Measurements from ENCODE around the gene NSD1.
"Not testable (repeated sequence)": the region's sequence is repeated elsewhere in the genome, so short reads cannot be mapped to it uniquely, and the experiment has no call there.

NSD1 gene

DNA sequence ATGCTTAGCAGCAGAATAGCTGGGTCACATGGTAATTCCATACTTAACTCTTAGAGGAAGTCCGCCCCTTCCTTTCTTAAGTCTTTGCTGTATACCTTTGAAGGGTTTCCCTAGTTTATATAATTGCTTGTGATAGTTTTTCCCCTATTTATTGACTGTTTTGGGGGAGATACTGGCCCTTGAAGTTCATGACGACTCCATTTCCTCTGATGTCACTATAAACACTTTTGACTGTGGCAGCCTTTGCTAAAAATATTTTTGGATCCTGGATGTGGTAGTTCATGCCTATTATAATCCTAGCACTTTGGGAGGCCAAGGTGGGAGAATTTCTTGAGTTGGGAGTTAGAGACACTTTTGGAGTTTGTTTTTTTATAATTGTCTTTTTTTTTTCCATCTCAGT lies 38.4 kb downstream of the NSD1 start:
- in situ Hi-C loops (cut with MboI; ENCODE audit: low sequenced_read_pairs): no loop called here

DNA sequence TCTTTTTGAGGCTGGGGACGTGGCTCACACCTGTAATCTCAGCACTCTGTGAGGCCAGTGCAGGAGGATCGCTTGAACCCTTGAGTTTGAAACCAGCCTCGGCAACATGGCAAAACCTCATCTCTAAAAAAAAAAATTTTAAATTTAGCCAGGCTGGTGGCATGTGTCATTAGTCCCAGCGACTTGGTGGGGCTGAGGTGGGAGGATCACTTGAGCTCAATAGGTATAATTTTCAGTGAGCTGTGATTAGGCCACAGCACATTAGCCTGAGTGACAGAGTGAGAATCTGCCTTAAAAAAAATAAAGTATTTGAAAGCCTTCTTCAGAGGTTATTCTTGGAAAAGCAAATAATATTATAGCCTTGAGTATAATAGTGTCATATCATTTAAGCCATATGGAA lies 41.8 kb downstream of the NSD1 start:
- in situ Hi-C loops (cut with MboI; ENCODE audit: low sequenced_read_pairs): no loop called here

DNA sequence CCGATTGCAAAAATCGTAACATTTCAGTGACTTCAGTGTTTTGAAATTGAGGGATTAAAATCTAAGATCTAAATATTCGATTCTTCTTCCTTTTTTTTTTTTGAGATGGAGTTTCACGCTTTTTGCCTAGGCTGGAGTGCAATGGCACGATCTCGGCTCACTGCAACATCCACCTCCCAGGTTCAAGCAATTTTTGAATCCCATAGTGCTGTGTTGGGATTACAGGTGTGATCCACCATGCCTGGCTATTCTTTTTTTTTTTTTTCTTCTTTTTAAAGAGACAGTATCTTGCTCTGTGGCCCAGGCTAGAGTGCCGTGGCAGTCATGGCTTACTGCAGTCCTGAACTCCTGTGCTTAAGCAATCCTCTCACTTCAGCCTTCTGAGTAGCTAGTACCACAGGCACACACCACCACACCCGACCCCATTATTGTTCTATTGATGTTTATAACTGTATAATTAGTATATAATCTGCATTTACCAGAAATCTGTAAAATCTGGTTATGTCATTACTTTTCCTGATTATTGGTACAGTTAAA lies 42.7 kb downstream of the NSD1 start:
- in situ Hi-C loops (cut with MboI; ENCODE audit: low sequenced_read_pairs): no loop called here

DNA sequence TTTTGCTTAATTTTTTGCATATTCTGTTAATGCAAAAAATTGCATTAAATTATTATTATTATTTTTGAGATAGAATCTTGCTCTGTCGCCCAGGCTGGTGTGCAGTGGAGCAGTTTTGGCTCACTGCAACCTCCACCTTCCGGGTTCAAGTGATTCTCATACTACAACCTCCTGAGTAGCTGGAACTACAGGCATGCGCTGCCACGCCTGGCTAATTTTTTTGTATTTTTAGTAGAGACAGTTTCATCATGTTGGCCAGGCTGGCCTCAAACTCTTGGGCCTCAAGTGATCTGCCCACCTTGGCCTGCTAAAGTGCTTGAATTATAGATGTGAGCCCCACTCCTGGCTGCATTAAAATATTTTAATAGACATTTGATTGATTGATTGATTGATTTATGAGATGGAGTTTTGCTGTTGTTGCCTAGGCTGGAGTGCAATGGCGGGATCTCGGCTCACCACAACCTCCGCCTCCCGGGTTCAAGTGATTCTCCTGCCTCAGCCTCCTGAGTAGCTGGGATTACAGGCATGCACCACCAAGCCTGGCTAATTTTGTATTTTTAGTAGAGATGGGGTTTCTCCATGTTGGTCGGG lies 44.4 kb downstream of the NSD1 start:
- in situ Hi-C loops (cut with MboI; ENCODE audit: low sequenced_read_pairs): not testable (repeated sequence)

DNA sequence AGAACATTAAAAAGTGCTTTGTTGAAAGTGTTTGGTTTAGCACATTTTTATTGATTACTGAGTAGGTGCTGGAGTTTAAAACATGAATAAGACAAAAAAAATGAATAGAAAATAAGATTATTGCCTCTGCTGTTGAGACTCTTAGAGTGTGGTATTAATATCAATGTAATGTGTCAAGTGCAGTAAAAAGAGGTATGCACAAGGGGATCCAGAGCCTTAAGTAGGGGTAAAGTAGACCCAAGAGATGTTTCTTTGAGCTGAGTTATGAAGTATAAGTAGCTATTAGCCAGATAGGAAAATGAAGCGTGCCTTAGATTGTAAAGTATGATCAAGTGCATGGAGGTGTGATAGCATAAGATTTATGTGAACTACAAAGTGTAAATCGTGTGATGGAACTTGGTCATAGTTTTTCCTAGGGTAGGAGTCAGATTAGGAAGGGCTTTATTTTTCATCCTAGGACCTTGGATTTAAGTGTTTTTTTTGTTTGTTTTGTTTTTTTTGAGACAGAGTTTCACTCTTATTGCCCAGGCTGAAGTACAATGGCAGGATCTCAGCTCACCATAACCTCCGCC lies 45.2 kb downstream of the NSD1 start:
- in situ Hi-C loops (cut with MboI; ENCODE audit: low sequenced_read_pairs): no loop called here

DNA sequence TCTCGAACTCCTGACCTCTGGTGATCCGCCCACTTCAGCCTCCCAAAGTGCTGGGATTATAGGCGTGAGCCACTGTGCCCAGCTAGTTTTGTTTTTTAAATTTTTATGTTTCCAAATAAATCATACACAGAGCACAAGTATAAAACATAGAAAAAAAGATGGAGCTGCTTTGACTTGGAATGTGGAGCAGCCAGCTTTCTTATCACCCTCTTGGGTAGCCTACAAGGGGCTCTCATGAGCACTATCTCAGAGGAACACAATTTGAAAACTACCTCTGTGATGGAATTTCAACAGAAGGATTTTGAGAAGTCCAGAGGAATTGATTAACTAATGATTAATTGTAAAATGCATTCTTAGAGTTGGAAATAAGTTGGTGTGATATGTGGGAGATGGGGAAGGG lies 45.9 kb downstream of the NSD1 start:
- in situ Hi-C loops (cut with MboI; ENCODE audit: low sequenced_read_pairs): no loop called here

DNA sequence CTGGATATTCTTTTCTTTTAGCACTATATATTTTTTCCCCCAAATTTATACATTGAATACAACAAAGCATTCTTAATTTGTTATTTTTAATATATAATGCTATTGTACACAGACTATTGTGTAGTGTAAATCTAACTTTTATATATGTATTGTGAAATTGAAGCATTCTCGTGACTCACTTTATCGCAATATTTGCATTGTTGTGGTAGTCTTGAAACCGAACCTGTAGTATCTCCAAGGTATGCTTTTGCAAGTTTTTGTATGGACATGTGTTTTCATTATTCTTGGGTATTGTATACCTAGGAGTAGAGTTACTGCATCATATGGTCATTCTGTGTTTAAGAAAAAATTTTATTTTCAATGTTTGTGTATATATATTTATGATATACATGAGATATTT lies 49.6 kb downstream of the NSD1 start:
- in situ Hi-C loops (cut with MboI; ENCODE audit: low sequenced_read_pairs): no loop called here

DNA sequence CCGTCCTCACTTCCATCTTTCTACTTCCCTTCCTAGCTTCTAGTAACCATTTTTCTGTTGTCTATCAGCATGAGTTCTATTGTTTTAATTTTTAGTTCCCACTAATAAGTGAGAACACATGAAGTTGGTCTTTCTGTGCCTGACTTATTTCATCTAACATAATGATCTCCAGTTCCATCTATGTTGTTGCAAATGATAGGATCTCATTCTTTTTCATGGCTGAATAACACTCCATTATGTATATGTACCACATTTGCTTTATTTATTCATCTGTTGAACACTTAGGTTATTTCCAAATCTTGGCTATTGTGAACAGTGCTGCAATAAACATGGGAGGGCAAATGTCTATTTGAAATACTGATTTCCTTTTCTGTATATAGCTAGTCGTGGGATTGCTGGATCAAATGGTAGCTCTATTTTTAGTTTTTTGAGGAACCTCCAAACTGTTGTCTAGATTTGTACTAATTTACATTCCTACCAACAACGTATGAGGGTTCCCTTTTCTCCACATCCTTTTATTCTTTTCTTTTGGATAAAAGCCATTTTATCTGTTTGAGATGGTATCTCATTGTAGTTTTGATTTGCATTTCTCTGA lies 50.3 kb downstream of the NSD1 start:
- in situ Hi-C loops (cut with MboI; ENCODE audit: low sequenced_read_pairs): no loop called here

DNA sequence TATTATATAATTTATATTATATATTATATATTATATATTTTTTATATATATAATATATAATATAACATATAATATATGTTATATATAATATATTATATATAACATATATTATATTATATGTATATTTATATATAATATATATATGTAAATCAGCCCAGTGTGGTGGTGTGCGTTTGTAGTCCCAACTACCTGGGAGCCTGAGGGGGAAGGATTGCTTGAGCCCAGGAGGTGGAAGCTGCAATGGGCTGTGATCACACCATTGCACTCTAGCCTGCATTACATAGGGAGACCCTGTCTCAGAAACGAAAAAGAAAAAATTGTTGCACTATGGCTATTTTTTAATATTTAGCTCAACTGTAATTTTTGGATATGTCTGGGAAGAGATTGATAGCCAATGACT lies 52.4 kb downstream of the NSD1 start:
- in situ Hi-C loops (cut with MboI; ENCODE audit: low sequenced_read_pairs): no loop called here

DNA sequence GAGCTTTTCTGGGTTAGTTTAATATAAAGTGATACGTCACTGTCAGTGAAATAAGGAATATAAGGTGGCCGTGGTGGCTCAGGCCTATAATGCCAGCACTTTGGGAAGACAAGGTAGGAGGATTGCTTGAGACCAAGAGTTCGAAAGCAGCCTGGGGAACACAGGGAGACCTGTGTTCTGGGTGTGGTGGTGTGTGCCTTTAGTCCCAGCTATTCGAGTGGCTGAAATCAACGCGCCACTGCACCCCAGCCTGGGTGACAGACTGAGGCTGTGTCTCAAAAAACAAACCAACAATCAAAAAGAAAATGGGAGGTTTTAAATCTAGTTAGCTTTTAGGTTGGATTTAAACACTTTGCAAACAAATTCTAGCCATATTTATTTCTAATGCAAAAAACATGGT lies 53.1 kb downstream of the NSD1 start:
- in situ Hi-C loops (cut with MboI; ENCODE audit: low sequenced_read_pairs): no loop called here

DNA sequence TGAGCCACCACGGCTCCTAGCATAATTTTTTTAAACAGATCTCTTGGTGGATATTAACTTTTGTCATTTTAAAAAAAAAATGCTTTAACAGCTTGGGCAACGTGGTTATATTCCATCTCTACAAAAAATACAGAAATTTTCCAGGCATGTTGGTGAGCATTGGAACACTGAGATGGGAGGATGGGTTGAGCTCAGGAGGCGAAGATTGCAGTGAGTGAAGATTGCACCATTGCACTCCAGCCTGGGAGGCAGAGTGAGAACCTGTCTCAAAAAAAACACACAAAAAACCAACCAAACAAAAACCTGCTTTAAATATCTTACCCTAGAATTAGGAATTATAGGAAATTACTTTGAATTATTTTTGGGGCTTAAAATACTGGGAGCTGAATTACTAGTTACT lies 55.2 kb downstream of the NSD1 start:
- in situ Hi-C loops (cut with MboI; ENCODE audit: low sequenced_read_pairs): no loop called here

DNA sequence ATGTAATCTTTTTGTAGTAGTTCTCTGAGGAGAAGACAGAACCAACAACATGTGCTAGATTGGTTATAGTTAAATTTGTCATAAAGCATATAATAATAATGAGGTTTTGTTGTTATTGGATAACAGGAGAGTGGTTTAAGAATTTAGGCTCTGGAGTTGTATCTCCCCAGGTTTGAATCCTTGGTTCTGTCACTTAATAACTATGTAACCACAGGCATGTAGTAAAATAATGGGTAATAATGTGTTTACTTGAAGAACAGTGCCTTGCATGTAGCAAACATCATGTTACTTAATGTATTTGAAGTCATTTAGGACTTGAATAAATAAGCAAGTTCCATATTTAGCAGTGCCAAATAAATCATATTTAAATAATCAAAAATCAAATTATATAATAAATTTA lies 55.8 kb downstream of the NSD1 start:
- in situ Hi-C loops (cut with MboI; ENCODE audit: low sequenced_read_pairs): no loop called here

DNA sequence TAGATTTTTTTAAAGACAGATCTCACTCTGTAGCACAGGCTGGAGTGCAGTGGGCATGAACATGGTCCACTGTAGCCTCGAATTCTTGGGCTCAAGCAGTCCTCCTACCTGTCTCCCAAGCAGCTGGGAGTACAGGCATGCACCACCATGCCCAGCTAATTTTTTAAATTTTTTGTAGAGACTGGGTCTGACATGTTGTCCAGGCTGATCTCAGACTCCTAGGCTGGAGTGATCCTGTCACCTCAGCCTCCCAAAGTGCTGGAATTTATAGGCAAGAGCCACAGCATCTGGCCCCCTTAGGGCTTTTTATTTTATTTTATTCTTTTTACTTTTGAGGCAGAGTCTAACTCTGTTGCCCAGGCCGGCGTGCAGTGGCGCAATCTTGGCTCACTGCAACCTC lies 56.4 kb downstream of the NSD1 start:
- in situ Hi-C loops (cut with MboI; ENCODE audit: low sequenced_read_pairs): no loop called here

DNA sequence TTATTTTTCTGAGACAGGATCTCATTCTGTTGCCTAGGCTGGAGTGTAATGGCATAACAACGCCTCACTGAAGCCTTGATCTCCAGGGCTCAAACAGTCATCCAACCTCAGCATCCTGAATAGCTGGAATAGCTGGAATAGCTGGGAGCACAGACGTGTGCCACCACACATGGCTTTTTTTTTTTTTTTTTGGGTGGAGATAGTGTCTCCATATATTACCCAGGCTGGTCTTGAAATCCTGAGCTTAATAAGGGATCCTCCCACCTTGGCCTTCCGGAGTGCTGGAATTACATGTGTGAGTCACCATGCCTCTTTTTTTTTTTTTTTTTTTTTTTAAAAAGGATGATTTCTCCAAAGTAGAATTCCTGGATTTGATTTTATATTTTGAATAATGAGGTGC lies 60.7 kb downstream of the NSD1 start:
- in situ Hi-C loops (cut with MboI; ENCODE audit: low sequenced_read_pairs): no loop called here

DNA sequence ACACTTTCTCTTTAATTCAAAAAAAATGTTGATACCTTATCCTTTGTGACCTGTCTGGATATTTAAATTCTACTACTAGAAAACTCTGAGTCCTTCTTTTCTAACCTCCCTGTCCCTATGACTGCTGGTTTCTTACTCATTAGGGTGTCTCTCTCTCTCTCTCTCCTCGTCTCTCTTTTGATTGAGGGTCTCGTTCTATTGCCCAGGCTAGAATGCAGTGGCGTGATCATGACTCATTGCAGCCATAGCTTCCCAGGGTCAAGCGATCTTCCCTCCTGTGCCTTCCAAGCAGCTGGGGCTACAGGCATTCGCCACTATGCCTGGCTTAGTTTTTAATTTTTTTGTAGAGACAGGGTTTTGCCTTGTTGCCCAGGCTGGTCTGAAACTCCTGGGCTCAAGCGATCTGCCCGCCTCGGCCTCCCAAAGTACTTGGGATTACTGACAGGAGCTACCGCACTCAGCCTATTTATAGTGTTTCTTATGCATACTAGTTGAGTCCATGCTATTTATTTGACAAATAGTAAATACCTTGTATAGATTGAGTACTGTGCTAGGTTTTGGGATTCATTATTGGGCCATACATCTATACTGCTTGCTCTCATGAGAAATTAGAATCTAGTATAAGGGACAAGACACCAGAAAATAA lies 61.9 kb downstream of the NSD1 start:
- in situ Hi-C loops (cut with MboI; ENCODE audit: low sequenced_read_pairs): no loop called here

DNA sequence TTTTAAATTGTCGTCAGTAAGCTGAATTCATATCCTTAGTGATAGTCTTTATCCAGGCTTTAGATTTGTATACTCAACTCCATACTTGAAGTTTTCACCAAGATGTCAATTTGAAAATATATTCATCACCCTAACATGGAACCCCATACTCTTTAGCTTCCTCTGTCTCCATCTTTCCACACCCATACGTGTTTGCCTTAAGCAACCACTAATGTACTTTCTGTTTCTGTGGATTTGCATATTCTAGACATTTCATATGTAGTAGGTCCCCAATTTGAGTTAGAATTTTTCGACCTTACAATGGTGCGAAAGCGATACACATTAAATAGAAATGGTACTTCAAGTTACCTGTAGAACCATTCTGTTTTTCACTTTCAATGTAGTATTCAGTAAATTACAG lies 65.2 kb downstream of the NSD1 start:
- in situ Hi-C loops (cut with MboI; ENCODE audit: low sequenced_read_pairs): no loop called here

DNA sequence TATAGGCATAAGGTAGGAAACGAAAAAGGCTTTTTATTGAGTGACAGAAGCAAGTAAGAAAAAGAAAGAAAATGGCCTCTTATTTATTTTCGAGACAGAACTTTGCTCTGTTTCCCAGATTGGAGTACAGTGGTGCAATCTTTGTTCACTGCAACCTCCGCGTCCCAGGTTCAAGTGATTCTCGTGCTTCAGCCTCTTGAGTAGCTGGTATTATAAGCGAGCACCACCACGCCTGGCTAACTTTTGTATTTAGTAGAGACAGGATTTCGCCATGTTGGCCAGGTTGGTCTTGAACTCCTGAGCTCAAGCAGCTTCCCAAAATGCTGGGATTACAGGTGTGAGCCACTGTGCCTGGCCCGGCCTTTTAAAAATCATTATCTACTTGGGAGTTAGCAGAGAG lies 70.7 kb downstream of the NSD1 start:
- in situ Hi-C loops (cut with MboI; ENCODE audit: low sequenced_read_pairs): no loop called here

DNA sequence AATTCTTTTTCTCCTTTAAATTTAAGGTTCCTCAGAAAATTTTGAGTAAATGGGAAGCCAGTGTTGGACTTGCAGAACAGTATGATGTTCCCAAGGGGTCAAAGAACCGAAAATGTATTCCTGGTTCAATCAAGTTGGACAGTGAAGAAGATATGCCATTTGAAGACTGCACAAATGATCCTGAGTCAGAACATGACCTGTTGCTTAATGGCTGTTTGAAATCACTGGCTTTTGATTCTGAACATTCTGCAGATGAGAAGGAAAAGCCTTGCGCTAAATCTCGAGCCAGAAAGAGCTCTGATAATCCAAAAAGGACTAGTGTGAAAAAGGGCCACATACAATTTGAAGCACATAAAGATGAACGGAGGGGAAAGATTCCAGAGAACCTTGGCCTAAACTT lies 76.0 kb downstream of the NSD1 start:
- in situ Hi-C loops (cut with MboI; ENCODE audit: low sequenced_read_pairs): no loop called here

DNA sequence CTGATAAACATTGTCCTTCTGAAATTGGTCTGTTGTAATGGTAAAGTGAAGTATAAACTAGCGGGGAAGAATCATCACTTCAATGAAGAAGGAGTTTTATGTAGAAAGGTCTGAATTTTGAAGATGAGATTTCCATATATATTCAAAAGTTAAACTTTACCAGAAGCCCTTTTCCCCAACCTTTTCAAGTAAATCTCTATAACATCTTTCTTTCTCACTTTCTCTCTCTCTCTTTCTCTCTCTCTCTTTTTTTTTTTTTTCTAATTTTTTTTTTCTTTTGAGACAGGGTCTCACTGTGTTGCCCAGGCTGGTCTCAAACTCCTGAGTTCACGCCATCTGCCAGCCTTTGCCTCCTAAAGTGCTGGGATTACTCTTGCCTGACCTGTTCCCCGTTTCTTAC lies 78.7 kb downstream of the NSD1 start:
- in situ Hi-C loops (cut with MboI; ENCODE audit: low sequenced_read_pairs): no loop called here

DNA sequence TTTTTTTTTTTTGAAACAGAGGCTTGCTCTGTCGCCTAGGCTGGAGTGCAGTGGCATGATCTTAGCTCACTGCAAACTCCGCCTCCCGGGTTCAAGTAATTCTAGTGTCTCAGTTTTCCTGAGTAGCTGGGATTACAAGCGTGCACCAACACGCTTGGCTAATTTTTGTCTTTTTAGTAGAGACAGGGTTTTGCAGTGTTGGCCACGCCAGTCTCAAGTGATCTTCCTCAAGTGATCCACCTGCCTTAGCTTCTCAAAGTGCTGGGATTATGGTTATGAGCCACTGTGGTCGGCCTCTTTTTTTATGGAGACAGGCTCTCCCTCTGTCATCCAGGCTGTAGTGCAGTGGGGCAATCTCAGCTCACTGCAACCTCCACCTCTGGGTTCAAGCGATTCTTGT lies 87.0 kb downstream of the NSD1 start:
- in situ Hi-C loops (cut with MboI; ENCODE audit: low sequenced_read_pairs): no loop called here

DNA sequence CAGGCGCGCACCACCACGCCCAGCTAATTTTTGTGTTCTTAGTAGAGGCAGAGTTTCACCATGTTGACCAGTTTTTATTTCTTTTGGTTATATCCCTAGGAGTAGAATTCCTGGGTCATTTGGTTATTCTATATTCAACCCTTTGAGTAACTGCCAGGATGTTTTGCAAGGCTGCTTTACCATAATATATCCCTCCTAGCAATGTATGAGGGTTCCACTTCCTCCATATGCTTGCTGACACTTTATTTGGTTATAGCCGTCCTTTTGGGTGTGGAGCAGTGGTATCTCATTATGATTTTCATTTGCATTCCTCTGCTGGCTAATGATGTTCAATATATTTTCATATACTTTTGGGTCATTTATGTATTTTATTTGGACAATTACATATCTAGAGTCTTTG lies 88.7 kb downstream of the NSD1 start:
- in situ Hi-C loops (cut with MboI; ENCODE audit: low sequenced_read_pairs): no loop called here

DNA sequence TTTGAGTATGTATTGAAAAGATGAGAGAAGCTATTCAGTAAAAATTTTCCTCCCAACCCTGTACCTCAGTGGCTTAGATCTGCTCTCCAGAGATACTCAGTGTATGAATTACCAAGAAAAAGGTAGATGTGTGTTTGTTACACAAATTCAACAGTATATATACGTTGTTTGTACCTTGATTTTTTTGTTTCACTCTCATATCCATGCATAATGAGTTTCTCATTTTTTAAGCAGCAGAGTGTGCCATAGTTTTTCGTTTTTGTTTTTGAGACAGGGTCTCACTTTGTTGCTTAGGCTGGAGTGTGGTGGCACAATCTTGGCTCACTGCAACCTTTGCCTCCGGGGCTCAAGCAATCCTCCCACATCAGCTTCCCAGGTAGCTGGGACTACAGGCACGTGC lies 92.2 kb downstream of the NSD1 start:
- in situ Hi-C loops (cut with MboI; ENCODE audit: low sequenced_read_pairs): no loop called here

All from HL-60/S4 treated with retinoic acid at 250 ng/mL for 4 days and 3 days (cell line).